HG03066 (cell line): Measurements from ENCODE around the gene YTHDC1.

Experiments
- ATAC-seq: cut with Tn5 transposase; IDR thresholded peaks from one replicate; pipeline ENCODE4 v1.9.1; 2021; ENCODE audit warnings: low read depth; ENCODE audit not compliant: unreplicated experiment

The YTHDC1 gene

DNA sequence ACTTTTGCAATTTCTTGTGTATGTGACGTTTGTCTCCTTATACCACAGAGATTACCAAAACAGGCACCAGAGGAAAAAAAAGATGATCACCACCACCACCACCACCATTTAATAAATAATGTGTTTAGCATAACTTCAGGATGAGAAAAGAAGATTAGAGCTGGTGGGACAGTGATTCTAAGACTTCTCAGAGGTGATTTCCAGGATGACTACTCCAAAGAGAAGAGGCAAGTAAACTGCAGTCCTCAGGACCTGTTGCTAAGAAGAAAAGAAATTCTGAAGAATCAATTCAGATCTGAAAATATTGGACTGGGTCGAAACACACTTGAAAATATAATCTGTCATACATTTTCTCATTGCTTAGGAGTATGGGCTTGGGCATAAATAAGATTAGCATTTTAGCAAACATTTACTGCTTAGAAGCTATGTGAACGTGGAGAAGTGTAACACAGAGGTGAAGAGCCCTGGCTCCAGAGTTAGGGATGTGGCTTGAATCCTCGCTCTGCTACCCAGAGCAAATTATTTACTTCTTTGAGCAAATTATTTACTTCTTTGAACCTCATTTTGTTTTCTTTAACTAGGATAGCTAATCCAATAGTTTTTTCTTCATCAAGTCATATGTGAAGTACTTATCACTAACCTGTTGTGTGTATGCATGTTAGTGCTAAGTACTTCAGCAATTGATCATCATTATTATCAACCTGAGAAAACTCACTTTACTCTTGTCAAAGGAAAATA, 10.5 kb upstream of the YTHDC1 start:
- ATAC-seq, result no peak

- peak; percentile 71 for ATAC-seq
Observed at GRCh38 chr4:68359508-68359907, 9.6 kb upstream of the YTHDC1 start.

DNA sequence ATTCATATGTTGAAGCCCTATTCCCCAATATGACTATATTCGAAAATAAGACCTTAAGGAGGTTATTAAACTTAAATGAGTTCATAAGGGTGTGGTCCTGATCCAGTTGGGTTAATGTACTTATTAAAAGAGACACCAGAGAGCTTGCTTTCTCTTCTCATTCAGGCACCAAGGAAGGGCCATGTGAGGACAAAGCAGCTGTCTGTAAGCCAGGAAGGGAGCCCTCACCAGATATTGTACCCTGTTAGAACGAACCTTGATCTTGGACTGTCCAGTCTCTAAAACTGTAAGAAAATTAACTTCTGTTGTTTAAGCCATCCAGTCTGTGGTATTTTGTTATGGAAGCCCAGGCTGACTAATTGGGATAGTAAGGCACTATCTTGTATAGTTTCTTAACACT, 9.1 kb upstream of the YTHDC1 start:
- no peak for ATAC-seq

- ATAC-seq, result no peak
Observed at GRCh38 chr4:68352791-68353190, 2.9 kb upstream of the YTHDC1 start.

DNA sequence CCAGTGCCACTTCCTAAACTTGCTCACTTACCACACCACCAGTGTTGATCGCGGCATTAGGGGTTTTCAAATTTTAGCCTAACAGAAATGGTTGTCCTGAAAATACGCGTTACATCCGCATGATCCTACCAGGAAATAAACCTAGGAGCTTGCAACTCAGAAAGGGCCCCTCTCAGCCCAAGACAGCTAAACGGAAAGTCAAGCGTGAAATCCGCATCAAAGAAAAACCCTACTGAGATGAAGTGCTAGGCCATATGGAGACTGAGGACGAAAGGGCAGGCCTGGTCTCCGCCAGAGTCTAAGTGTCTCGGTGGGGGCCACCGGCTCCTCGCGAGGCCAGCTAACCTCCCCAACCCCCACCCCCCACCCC, 626 bp downstream of the YTHDC1 start:
- ATAC-seq, result peak; percentile 6

- ATAC-seq, result no peak
Observed at GRCh38 chr4:68348577-68348976, 1.3 kb downstream of the YTHDC1 start.

GRCh38 chr4:68347845-68348244, 2.0 kb downstream of the YTHDC1 start:
- ATAC-seq, result no peak

- no peak for ATAC-seq
Observed at GRCh38 chr4:68346461-68346860, 3.4 kb downstream of the YTHDC1 start.

DNA sequence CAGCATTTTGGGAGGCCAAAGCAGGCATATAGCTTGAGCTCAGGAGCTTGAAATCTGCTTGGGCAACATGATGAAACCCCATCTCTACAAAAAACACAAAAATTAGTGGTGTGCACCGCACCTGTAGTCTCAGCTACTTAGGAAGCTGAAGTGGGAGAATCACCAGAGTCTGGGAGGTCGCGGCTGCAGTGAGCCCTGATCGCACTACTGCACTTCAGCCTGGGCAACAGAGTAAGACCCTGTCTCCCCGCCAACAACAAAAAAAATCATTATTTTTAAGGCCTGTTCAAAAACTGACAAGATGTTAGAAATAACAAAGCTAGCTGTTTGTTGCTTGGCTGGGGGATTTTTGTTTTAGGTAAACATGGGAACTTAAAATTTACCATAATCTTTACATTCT, 5.1 kb downstream of the YTHDC1 start:
- ATAC-seq, result no peak

- ATAC-seq, result no peak
Observed at GRCh38 chr4:68344049-68344448, 5.8 kb downstream of the YTHDC1 start.

DNA sequence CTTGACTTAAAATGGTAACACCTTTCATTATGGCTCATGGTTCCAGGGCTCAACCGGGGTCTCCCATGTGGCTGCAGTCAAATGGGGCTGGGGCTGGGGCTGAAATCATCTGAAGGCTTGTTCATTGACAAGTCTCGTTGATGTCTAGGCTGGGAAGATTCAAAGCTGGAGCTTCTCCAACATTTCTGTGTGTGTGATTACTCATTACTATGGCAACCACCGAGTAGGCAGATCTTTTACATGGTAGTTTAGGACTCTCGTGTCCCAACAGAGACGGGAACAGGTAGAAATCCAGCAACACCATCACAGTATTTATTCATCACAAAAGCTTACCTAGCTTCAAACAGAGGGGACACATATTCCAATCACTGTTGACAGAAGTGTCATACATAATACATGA, 7.8 kb downstream of the YTHDC1 start:
- no peak for ATAC-seq

DNA sequence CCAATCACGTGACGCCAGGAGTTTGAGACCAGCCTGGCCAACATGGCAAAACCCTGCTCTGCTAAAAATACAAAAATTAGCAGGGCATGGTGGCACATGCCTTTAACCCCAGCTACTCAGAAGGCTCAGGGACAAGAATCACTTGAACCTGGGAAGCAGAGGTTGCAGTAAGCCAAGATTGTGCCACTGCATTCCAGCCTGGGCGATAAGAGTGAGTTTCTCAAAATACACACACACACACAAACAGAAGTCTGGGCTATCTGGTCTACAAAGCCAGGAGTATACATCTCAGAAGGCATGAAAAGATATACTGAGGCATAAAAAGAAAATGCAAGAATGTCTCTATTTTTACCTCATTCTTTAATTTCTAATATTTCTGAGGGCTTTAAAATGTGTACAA, 11.3 kb downstream of the YTHDC1 start:
- no peak for ATAC-seq

DNA sequence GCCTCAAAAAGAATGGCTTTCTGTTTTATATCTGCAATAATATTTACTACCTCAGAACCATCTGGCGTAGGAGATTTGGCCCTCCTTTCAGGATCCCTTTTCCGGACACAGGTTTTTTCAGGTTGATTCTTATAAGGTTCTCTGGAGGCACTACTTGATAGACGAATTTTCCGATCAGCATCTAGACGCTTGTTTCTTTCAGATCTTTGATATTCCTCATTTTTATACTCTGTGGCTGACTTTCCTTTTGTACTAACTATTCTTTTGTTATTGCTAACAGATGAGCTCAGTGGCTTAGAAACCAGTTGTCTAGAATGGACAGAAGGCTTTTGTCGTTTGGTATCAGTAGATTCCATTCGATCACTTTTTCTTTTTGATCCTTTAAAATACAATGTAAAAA, 12.4 kb downstream of the YTHDC1 start:
- ATAC-seq, result no peak

GRCh38 chr4:68337004-68337403, 12.9 kb downstream of the YTHDC1 start:
- ATAC-seq, result no peak

GRCh38 chr4:68336530-68336929, 13.4 kb downstream of the YTHDC1 start:
- ATAC-seq, result no peak

GRCh38 chr4:68326141-68326540, 23.7 kb downstream of the YTHDC1 start:
- no peak for ATAC-seq

DNA sequence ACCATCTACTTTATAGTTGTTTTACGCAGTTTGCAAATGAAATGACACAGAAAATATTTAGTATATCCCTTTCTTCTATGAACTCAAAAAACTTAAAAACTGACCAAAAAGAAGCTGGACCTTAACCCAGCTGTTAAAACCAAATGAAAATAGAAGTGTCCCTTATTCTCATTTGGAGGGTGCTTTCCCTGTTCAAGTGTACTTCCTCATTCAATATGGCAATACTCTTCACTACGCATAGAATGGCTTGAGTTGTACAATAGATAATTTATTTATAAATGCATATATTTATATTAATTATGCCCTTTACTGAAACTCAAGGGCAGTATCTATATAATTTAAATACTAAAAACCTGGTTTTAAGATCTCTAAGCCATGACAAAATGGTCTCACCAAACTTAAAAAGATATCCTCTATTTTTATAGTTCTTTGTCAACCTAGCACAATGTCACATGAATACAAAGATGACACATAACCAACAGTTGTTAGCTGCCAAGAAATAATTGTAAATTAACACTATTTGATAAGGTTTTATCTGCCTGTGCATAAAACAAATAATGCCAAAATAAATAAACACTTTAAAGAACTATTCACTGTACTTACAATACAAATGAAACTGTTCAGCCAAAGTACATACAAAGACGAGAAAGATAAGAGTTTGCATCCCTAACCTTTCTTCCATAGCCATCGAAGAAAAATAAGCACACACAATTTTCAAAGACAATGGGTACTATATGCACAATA, 25.2 kb downstream of the YTHDC1 start:
- ATAC-seq, result no peak

- no peak for ATAC-seq
Observed at GRCh38 chr4:68319040-68319439, 30.9 kb downstream of the YTHDC1 start.

- ATAC-seq, result no peak
Observed at GRCh38 chr4:68316193-68316969, 33.5 kb downstream of the YTHDC1 start.

GRCh38 chr4:68310651-68311247, 39.1 kb downstream of the YTHDC1 start:
- no peak for ATAC-seq

GRCh38 chr4:68304731-68305130, 45.2 kb downstream of the YTHDC1 start:
- ATAC-seq, result no peak
